Activated CD8-positive, alpha-beta T cell treated with anti-CD3 and anti-CD28 coated beads, Interleukin-2, amount 10 ng/mL, durations not matched to agents 7 days and 5 days (primary cell): Measurements from ENCODE around the gene RGL3. TPM values are rescaled to one million over a fixed set of nuclear protein-coding genes. Genes with fewer than 3 reads are reported as not detected.
"Not testable (repeated sequence)": the region's sequence is repeated elsewhere in the genome, so short reads cannot be mapped to it uniquely, and the experiment has no call there.

Experiments
- ATAC-seq: fragments of 150-1000 bp; cut with Tn5 transposase; one replicate; pipeline ENCODE4 v1.10.0; 2021; ENCODE audit warnings: moderate library complexity
- CTCF ChIA-PET: fragments of 350-600 bp; sonication (Branson Sonifier 250); formaldehyde crosslinking; loops from one replicate; lab custom pipeline; 2021; ENCODE audit warnings: antibody characterized with exemption; lab: Charles Lee
- POLR2A ChIA-PET: fragments of 350-600 bp; sonication (Branson Sonifier 250); formaldehyde crosslinking; loops from one replicate; lab custom pipeline; 2021; ENCODE audit warnings: antibody characterized with exemption; lab: Charles Lee
- DNase-seq: peaks from one replicate; pipeline ENCODE4 v3.0.0-alpha.2; 2020
- H3K27ac Mint-ChIP-seq: one replicate; pipeline ENCODE4 v1.8.0; 2021; ENCODE audit warnings: mild to moderate bottlenecking, mixed read lengths
- H3K27me3 Mint-ChIP-seq: one replicate; pipeline ENCODE4 v1.8.0; 2021; ENCODE audit warnings: low read depth, mixed read lengths
- H3K36me3 Mint-ChIP-seq: one replicate; pipeline ENCODE4 v1.8.0; 2021; ENCODE audit warnings: low read depth, mixed read lengths
- H3K4me1 Mint-ChIP-seq: one replicate; pipeline ENCODE4 v1.8.0; 2021; ENCODE audit warnings: low read depth, mixed read lengths
- H3K4me3 Mint-ChIP-seq: one replicate; pipeline ENCODE4 v1.8.0; 2021; ENCODE audit warnings: mild to moderate bottlenecking, mixed read lengths
- H3K9me3 Mint-ChIP-seq: one replicate; pipeline ENCODE4 v1.8.0; 2022; ENCODE audit warnings: mixed read lengths; ENCODE audit not compliant: insufficient read depth
- total RNA-seq, 2 experiments: library from RNA; stranded (reverse); gene quantifications; one replicate each; pipeline ENCODE4 v1.2.3, GENCODE V29; 2021

RGL3 gene
- total RNA-seq, 2 experiments from 2014 or later, result not detected

DNA sequence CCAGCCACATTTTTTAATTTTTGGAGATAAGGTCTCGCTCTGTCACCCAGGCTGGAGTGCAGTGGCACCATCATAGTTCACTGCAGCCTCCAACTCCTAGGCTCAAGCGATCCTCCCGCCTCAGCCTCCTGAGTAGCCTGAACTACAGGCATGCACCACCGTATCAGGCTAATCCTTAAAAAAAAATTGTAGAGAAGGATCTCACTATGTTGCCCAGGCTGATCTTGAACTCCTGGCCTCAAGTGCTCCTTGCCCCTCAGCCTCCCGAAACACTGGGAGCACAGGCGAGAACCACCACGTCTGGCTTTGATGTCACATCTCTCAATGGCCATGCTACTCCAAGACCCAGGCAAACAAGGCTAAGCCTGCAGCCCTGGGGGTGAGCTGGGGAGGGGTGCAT is 37.5 kb upstream of the RGL3 start:
- H3K27me3 Mint-ChIP-seq, result peaks cover 10% of the 10 kb centered on the region
- H3K4me1 Mint-ChIP-seq, result no peaks in the 10 kb centered on the region
- H3K9me3 Mint-ChIP-seq, result no peaks in the 10 kb centered on the region
- no peak overlapping the region for H3K4me3 Mint-ChIP-seq
- ATAC-seq, result no peak
- no peak for DNase-seq
- CTCF ChIA-PET, result interaction anchor here (1.6 kb wide), 1 partner anchor 73 kb away, joined by 5 read pairs; no protein-coding TSS in a partner anchor
- POLR2A ChIA-PET, result no interaction called here
- H3K27ac Mint-ChIP-seq, result no peak overlapping the region
- H3K36me3 Mint-ChIP-seq, result no peaks in the 10 kb centered on the region

DNA sequence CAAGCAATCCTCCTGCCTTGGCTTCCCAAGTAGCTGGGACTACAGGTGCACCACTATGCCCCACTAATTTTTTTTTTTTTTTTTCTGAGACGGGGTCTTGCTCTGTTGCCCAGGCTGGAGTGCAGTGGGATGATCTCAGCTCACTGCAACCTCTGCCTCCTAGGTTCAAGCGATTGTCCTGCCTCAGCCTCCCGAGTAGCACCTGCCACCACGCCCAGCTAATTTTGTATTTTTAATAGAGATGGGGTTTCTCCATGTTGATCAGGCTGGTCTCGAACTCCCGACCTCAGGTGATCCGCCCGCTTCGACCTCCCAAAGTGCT is 36.1 kb upstream of the RGL3 start:
- ATAC-seq, POLR2A ChIA-PET, H3K9me3 Mint-ChIP-seq, H3K4me1 Mint-ChIP-seq, H3K36me3 Mint-ChIP-seq, H3K27ac Mint-ChIP-seq, H3K4me3 Mint-ChIP-seq, H3K27me3 Mint-ChIP-seq, DNase-seq: not testable (repeated sequence)
- CTCF ChIA-PET, result interaction anchor here (1.3 kb wide), 1 partner anchor 27 kb away, joined by 6 read pairs; no protein-coding TSS in a partner anchor

DNA sequence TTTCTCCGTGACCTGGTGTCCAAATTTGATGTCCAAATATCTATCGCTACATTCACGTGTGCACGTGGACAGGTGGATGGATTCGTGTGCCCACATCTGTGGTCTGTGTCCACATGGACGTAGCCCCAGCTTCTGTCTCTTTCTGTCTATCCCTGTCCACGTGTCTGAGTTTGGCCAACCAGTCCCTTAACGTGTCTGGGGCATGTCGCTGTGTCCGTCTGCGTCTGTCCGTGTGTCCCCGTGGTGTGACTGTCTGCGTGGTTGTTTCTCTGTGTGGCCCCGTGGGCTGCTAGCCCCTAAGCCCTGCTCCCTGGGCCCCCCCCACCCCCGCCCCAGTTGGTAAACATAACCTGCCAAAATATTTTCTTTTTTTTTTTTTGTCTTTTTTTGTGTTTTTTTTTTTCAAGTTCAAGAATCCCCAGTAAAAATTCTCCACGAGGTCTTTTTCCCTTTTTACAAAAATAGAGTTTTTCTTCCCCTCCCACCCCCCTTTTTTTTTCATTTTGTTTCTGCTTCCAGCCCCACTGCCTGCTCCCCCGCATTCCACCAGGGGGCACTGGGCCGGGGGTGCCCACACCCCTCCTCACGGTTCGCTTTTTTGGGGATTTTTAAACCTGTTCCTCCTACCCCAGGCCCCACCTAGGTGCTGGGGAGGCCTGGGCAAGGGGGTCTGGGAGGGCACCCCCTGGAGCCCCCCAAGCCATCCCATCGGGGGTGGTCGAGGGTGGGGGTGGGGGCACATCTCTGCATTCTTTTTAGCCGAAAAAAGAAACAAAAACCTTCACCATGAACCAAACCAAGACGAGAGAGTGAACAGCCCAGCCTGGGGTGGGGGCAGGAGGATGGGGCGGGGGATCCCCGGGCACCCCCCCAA is 34.6 kb upstream of the RGL3 start:
- POLR2A ChIA-PET, result no interaction called here
- Mint-ChIP-seq H3K27me3 (no peaks in the 10 kb centered on the region), H3K4me1 (no peaks in the 10 kb centered on the region), H3K27ac (no peak overlapping the region), H3K9me3 (no peaks in the 10 kb centered on the region), H3K36me3 (peaks cover 5% of the 10 kb centered on the region), H3K4me3 (no peak overlapping the region)
- DNase-seq (no peak), ATAC-seq (no peak)
- CTCF ChIA-PET, result no interaction called here

- H3K36me3 Mint-ChIP-seq, result peaks cover 7% of the 10 kb centered on the region
- H3K4me1 Mint-ChIP-seq, result no peaks in the 10 kb centered on the region
- ATAC-seq (no peak), DNase-seq (no peak)
- CTCF ChIA-PET, result interaction anchor here (1.1 kb wide), 1 partner anchor 30 kb away, joined by 3 read pairs; no protein-coding TSS in a partner anchor
- POLR2A ChIA-PET, result interaction anchor here (0.6 kb wide), 1 partner anchor 1153 kb away, joined by 3 read pairs; no protein-coding TSS in a partner anchor
- no peak overlapping the region for H3K4me3 Mint-ChIP-seq
- H3K9me3 Mint-ChIP-seq, result no peaks in the 10 kb centered on the region
- no peaks in the 10 kb centered on the region for H3K27me3 Mint-ChIP-seq
- H3K27ac Mint-ChIP-seq, result no peak overlapping the region
These were observed 33.7 kb upstream of the RGL3 start for GRCh38 chr19:11452620-11453310.

DNA sequence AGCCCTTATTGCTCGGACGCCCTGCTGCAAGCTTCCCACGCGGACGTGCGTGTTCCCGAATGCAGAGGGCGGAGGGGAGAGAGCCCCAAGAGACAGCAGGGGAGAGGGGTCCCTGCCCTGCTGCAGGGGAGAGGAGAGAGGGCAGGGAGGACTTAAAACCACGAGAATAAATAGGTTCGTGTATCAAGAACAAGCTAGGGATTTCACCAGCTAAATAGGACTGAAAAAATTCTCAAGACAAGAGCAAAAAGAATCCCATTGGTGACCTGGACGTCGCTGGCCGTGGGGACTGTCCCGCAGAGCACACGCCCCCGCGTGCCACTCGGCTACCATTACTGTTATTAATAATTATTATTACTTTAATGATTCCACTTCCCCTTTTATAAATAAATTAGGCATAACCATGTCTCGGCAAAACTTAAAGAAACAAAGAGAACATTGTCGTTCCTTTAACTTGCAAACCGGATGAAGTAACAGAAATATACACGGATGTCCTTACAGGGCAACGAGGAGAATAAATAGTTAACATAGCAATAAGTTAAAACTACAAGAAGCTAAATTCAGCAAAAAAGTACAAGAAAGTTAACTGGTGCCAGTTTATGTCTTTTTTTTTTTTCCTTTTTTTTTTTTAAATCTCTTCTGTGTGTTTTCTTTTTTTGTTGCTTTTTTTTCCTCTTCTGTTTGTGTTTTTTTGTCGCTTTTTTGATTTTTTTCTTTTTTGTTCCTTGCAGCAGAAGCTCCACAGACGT is 32.9 kb upstream of the RGL3 start:
- DNase-seq, result no peak
- ATAC-seq, result no peak
- CTCF ChIA-PET, result interaction anchor here (1.1 kb wide), 1 partner anchor 30 kb away, joined by 3 read pairs; no protein-coding TSS in a partner anchor
- no peak overlapping the region for H3K27ac Mint-ChIP-seq
- H3K9me3 Mint-ChIP-seq, result no peaks in the 10 kb centered on the region
- POLR2A ChIA-PET, result interaction anchor here (0.6 kb wide), 2 partner anchors 25 to 1152 kb away, joined by 3 to 4 read pairs; no protein-coding TSS in a partner anchor
- no peaks in the 10 kb centered on the region for H3K4me1 Mint-ChIP-seq
- H3K36me3 Mint-ChIP-seq, result peaks cover 7% of the 10 kb centered on the region
- H3K4me3 Mint-ChIP-seq, result no peak overlapping the region
- no peaks in the 10 kb centered on the region for H3K27me3 Mint-ChIP-seq

DNA sequence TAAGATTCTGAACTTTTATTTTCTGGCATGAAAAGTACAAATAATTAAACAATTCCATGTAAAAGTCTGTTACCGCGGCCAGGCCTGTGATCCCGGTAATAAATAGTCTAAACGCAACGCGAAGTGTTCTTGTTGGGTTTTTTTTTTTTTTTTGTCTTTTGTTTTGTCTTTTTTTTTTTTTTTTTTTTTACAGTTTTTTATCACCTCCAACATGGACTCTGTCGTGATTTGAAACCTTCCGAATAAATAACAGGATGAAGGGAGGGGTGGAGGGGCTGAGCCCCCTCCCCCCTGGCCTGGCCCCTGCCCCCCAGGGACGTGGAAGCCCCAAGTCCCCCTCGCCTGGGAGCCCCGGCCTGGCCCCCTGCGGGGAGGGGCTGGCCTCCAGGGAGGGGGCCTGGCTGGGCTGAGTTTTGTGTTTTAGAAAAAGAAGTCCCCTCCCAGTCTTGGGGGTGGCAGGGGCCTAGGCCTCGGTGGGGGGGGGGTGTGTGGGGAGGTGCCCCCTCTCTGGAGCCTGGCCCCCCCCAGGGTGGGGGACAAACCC is 32.3 kb upstream of the RGL3 start:
- POLR2A ChIA-PET, result no interaction called here
- H3K27ac Mint-ChIP-seq, result no peak overlapping the region
- H3K4me1 Mint-ChIP-seq, result no peaks in the 10 kb centered on the region
- ATAC-seq (no peak), DNase-seq (no peak)
- H3K27me3 Mint-ChIP-seq, result no peaks in the 10 kb centered on the region
- H3K4me3 Mint-ChIP-seq, result no peak overlapping the region
- CTCF ChIA-PET, result interaction anchor here (1.1 kb wide), 1 partner anchor 31 kb away, joined by 3 read pairs; no protein-coding TSS in a partner anchor
- peaks cover 9% of the 10 kb centered on the region for H3K36me3 Mint-ChIP-seq
- no peaks in the 10 kb centered on the region for H3K9me3 Mint-ChIP-seq

DNA sequence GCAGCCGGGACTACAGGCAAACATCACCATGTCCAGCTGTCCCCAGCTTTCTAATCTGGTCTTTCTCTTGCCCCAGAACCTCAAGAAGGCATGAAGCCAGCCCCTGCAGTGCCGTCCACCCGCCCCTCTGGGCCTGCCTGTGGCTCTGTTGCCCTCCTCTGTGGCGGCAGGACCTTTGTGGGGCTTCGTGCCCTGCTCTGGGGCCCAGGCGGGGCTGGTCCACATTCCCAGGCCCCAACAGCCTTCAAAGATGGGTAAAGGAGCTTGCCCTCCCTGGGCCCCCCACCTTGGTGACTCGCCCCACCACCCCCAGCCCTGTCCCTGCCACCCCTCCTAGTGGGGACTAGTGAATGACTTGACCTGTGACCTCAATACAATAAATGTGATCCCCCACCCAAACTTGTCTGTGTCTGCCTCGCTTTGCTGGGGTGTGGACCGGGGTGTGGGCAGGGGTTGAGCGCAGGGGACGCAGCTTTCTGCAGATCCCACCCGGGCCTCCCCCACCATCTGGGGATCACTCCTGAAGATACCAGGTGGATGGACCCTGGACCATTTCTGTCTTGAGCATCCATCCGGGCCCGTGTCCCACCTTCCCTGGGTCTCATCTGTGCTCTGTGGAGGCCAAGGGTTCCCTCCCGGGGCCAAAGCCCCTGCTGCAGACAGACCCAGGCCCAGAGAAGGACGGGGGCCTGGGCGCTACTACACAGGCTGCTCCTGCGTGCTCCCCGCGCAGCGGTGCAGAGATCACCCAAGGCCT is 31.6 kb upstream of the RGL3 start:
- no peak overlapping the region for H3K4me3 Mint-ChIP-seq
- CTCF ChIA-PET, result no interaction called here
- H3K27ac Mint-ChIP-seq, result no peak overlapping the region
- POLR2A ChIA-PET, result no interaction called here
- ATAC-seq (no peak), DNase-seq (no peak)
- no peaks in the 10 kb centered on the region for H3K27me3 Mint-ChIP-seq
- peaks cover 9% of the 10 kb centered on the region for H3K36me3 Mint-ChIP-seq
- no peaks in the 10 kb centered on the region for H3K4me1 Mint-ChIP-seq
- H3K9me3 Mint-ChIP-seq, result no peaks in the 10 kb centered on the region

DNA sequence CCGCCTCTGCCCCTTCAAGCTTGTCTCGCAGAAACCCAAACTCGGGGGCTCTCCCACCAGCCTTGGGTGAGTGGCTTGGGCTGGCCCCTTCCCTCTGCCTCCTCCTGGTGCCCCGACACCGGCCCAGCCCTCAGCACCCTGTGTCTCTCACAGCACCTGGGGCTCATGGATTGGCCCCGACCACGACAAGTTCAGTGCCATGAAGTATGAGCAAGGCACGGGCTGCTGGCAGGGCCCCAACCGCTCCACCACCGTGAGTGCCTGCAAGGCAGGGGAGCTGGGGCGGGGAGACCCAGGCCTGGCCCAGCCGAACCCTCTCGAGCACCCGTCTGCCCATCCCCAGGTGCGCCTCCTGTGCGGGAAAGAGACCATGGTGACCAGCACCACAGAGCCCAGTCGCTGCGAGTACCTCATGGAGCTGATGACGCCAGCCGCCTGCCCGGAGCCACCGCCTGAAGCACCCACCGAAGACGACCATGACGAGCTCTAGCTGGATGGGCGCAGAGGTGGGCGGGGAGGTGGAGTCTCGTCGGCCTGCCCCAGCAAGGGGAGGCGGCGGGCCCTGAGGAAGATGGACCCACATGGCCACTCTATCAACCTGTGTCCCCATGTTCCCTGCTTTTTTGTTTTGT is 29.9 kb upstream of the RGL3 start:
- no peak for ATAC-seq
- peaks cover 17% of the 10 kb centered on the region for H3K36me3 Mint-ChIP-seq
- no peak overlapping the region for H3K4me3 Mint-ChIP-seq
- H3K27me3 Mint-ChIP-seq, result no peaks in the 10 kb centered on the region
- CTCF ChIA-PET, result interaction anchor here (0.9 kb wide), 1 partner anchor 14 kb away, joined by 4 read pairs; the partner anchor contains the start of gene PRKCSH
- POLR2A ChIA-PET, result interaction anchor here (0.6 kb wide), 1 partner anchor 95 kb away, joined by 3 read pairs; no protein-coding TSS in a partner anchor
- no peaks in the 10 kb centered on the region for H3K9me3 Mint-ChIP-seq
- no peaks in the 10 kb centered on the region for H3K4me1 Mint-ChIP-seq
- no peak overlapping the region for H3K27ac Mint-ChIP-seq
- no peak for DNase-seq

- no peak for DNase-seq
- Mint-ChIP-seq H3K27me3 (no peaks in the 10 kb centered on the region), H3K36me3 (peaks cover 18% of the 10 kb centered on the region), H3K4me3 (no peak overlapping the region), H3K4me1 (no peaks in the 10 kb centered on the region), H3K27ac (no peak overlapping the region), H3K9me3 (no peaks in the 10 kb centered on the region)
- ChIA-PET CTCF (interaction anchor here (0.9 kb wide), 1 partner anchor 67 kb away, joined by 3 read pairs; no protein-coding TSS in a partner anchor), POLR2A (no interaction called here)
- ATAC-seq, result no peak
These were observed 29.3 kb upstream of the RGL3 start for GRCh38 chr19:11448410-11448809.

- H3K4me1 Mint-ChIP-seq, result no peaks in the 10 kb centered on the region
- H3K4me3 Mint-ChIP-seq, result no peak overlapping the region
- DNase-seq, result no peak
- ChIA-PET POLR2A (no interaction called here), CTCF (interaction anchor here (0.9 kb wide), 1 partner anchor 66 kb away, joined by 3 read pairs; no protein-coding TSS in a partner anchor)
- ATAC-seq, result no peak
- H3K27me3 Mint-ChIP-seq, result no peaks in the 10 kb centered on the region
- H3K9me3 Mint-ChIP-seq, result no peaks in the 10 kb centered on the region
- H3K36me3 Mint-ChIP-seq, result peaks cover 22% of the 10 kb centered on the region
- no peak overlapping the region for H3K27ac Mint-ChIP-seq
These were observed 28.5 kb upstream of the RGL3 start for GRCh38 chr19:11447347-11448262.
